OCI-LY7 (cell line): ENCODE results near the gene KIFBP.

Source experiments
- EZH2phosphoT487 ChIP-seq: fragments of 200-600 bp; sonication (generic); IDR thresholded peaks from 2 replicates; pipeline ENCODE4 v1.6.1; 2018; ENCODE audit warnings: low read depth, borderline replicate concordance, mild to moderate bottlenecking, mixed run types, antibody characterized with exemption, low read length, moderate library complexity, mixed read lengths
- TF ChIP-seq, protein P1 (sequence below): fragments of 200-600 bp; sonication (generic); conservative IDR thresholded peaks from 2 replicates; pipeline ENCODE4 v1.5.1; 2014; ENCODE audit warnings: mild to moderate bottlenecking, antibody characterized with exemption, low read length, moderate library complexity, mixed read lengths

DNA sequence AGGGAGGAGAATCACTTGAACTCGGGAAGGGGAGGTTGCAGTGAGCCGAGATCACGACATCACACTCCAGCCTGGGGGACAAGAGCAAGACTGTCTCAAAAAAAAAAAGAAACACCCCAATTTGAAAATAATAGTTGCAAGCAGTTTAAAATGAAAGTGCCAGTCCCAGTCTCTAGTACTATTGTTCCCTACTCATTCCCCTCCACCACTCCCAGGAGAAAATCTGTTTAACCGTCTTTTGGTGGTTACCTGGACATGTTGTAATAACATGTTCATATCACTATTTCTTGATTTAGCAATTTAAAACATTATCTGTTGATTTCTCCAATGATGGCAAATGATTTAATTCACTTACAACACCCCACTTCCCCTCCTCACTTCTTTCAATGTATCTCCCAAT is 44.7 kb downstream of the KIFBP start:
- TF ChIP-seq, protein P1, sequence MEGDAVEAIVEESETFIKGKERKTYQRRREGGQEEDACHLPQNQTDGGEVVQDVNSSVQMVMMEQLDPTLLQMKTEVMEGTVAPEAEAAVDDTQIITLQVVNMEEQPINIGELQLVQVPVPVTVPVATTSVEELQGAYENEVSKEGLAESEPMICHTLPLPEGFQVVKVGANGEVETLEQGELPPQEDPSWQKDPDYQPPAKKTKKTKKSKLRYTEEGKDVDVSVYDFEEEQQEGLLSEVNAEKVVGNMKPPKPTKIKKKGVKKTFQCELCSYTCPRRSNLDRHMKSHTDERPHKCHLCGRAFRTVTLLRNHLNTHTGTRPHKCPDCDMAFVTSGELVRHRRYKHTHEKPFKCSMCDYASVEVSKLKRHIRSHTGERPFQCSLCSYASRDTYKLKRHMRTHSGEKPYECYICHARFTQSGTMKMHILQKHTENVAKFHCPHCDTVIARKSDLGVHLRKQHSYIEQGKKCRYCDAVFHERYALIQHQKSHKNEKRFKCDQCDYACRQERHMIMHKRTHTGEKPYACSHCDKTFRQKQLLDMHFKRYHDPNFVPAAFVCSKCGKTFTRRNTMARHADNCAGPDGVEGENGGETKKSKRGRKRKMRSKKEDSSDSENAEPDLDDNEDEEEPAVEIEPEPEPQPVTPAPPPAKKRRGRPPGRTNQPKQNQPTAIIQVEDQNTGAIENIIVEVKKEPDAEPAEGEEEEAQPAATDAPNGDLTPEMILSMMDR, result no peak
- no peak for TF ChIP-seq EZH2phosphoT487
